Fibroblast of lung (primary cell): ENCODE data around the gene RCAN1. TPM values are rescaled to one million over a fixed set of nuclear protein-coding genes. Genes with fewer than 3 reads are reported as not detected.

Source experiments
- DNase-seq, 2 donors: peaks; one replicate each; pipeline versions ENCODE4 v3.0.0 to v3.0.0-alpha.2; 2010; ENCODE audit warnings: low read depth in 2 of 2
- H2AFZ ChIP-seq: 2 replicates; pipeline ENCODE4 v1.5.1; 2012; ENCODE audit warnings: low read length, control low read depth, inconsistent platforms
- H3K27ac ChIP-seq: 2 replicates; pipeline ENCODE4 v1.5.1; 2011; ENCODE audit warnings: low read length, control low read depth; ENCODE audit not compliant: insufficient read depth
- H3K27me3 ChIP-seq: 2 replicates; pipeline ENCODE4 v1.5.1; 2011; ENCODE audit warnings: mild to moderate bottlenecking, low read length; ENCODE audit not compliant: control insufficient read depth, insufficient read depth
- H3K36me3 ChIP-seq: 2 replicates; pipeline ENCODE4 v1.5.1; 2011; ENCODE audit warnings: low read length; ENCODE audit not compliant: control insufficient read depth, insufficient read depth
- H3K4me1 ChIP-seq: 2 replicates; pipeline ENCODE4 v1.5.1; 2011; ENCODE audit warnings: low read length; ENCODE audit not compliant: control insufficient read depth, insufficient read depth; ENCODE audit errors: extremely low read depth
- H3K4me2 ChIP-seq: 2 replicates; pipeline ENCODE4 v1.5.1; 2011; ENCODE audit warnings: low read length, control low read depth; ENCODE audit not compliant: insufficient read depth; ENCODE audit errors: extremely low read depth
- H3K4me3 ChIP-seq, 4 experiments: fragments of 200-600 bp in 1 of 4; sonication (generic) in 1 of 4; replicated peaks in 1 of 4; 2 replicates each; pipeline ENCODE4 v1.5.1; 2011 to 2016; ENCODE audit warnings: low read length in 4 of 4, low read depth in 3 of 4, mild to moderate bottlenecking in 3 of 4, control low read depth in 2 of 4, inconsistent platforms in 1 of 4, mixed read lengths in 1 of 4; ENCODE audit not compliant: insufficient read depth in 1 of 4; ENCODE audit errors: control extremely low read depth in 1 of 4
- H3K79me2 ChIP-seq: 2 replicates; pipeline ENCODE4 v1.5.1; 2012; ENCODE audit warnings: mild to moderate bottlenecking, low read length, inconsistent platforms; ENCODE audit not compliant: control insufficient read depth, insufficient read depth
- H3K9ac ChIP-seq: 2 replicates; pipeline ENCODE4 v1.5.1; 2011; ENCODE audit warnings: mild to moderate bottlenecking, low read length, control low read depth; ENCODE audit not compliant: insufficient read depth
- H3K9me3 ChIP-seq: 2 replicates; pipeline ENCODE4 v1.5.1; 2012; ENCODE audit warnings: low read depth, low read length; ENCODE audit not compliant: control insufficient read depth, insufficient read depth
- H4K20me1 ChIP-seq: 2 replicates; pipeline ENCODE4 v1.5.1; 2011; ENCODE audit warnings: low read length; ENCODE audit not compliant: control insufficient read depth, insufficient read depth; ENCODE audit errors: extremely low read depth
- CTCF ChIP-seq, 2 donors: IDR thresholded peaks in 1 of 2; conservative IDR thresholded peaks in 1 of 2; 1 replicate in 1 of 2; 2 replicates in 1 of 2; pipeline ENCODE4 v1.5.1; 2011 to 2012; ENCODE audit warnings: low read length in 2 of 2, control low read depth in 1 of 2, inconsistent platforms in 1 of 2, low read depth in 1 of 2, mild to moderate bottlenecking in 1 of 2
- EZH2 ChIP-seq: IDR thresholded peaks from 2 replicates; pipeline ENCODE4 v1.5.1; 2012; ENCODE audit warnings: low read length, control low read depth, mild to moderate bottlenecking; ENCODE audit errors: missing control alignments
- polyA plus RNA-seq, 2 donors: library from polyadenylated mRNA; depleted of rRNA in 1 of 2; stranded (reverse) in 1 of 2; unstranded in 1 of 2; fragments of >200 nt; gene quantifications; 2 replicates each; pipeline ENCODE4 v1.2.1, GENCODE V29; 2011 to 2012; ENCODE audit warnings: missing spikeins in 1 of 2
- total RNA-seq: library from RNA; depleted of rRNA; stranded (reverse); fragments of >200 nt; gene quantifications from 2 replicates; pipeline ENCODE4 v1.2.1, GENCODE V29; 2014

Gene RCAN1
- total and polyA plus RNA-seq, 2 donors (not counting 1 experiment from before 2014, with no cell fraction given) = 94.8 to 259 TPM

GRCh38 chr21:34519694-34520093 is 95.2 kb downstream of the RCAN1 start:
- Histone ChIP-seq H3K4me3 (no peak overlapping the region), H3K9ac (no peak overlapping the region), H3K9me3 (no peaks in the 10 kb centered on the region), H3K4me2 (no peak overlapping the region), H2AFZ (no peak overlapping the region), H3K79me2 (peaks cover 15% of the 10 kb centered on the region), H3K4me1 (peaks cover 2% of the 10 kb centered on the region), H3K27me3 (no peaks in the 10 kb centered on the region), H3K36me3 (peaks cover 21% of the 10 kb centered on the region), H3K27ac (no peak overlapping the region), H4K20me1 (no peaks in the 10 kb centered on the region)
- TF ChIP-seq CTCF (conservative IDR thresholded peaks at IDR 0.05 in 1 of 2, IDR thresholded peaks at IDR 0.05 in 1 of 2; ENCODE audit: low read depth in 1 of 2, low read length in 2 of 2) = no peak
- TF ChIP-seq EZH2 = no peak
- no peak for DNase-seq

GRCh38 chr21:34519016-34519415 is 95.9 kb downstream of the RCAN1 start:
- Histone ChIP-seq H3K36me3 (peaks cover 21% of the 10 kb centered on the region), H3K79me2 (peaks cover 10% of the 10 kb centered on the region), H3K4me1 (peaks cover 2% of the 10 kb centered on the region), H3K27me3 (no peaks in the 10 kb centered on the region), H3K27ac (no peak overlapping the region), H4K20me1 (no peaks in the 10 kb centered on the region), H3K9ac (no peak overlapping the region), H3K4me3 (no peak overlapping the region), H2AFZ (no peak overlapping the region), H3K4me2 (no peak overlapping the region), H3K9me3 (no peaks in the 10 kb centered on the region)
- no peak for DNase-seq
- TF ChIP-seq EZH2 (no peak), CTCF (conservative IDR thresholded peaks at IDR 0.05 in 1 of 2, IDR thresholded peaks at IDR 0.05 in 1 of 2; ENCODE audit: low read depth in 1 of 2, low read length in 2 of 2) (no peak)

- H3K4me3 ChIP-seq = no peak overlapping the region
Measured at GRCh38 chr21:34518301-34518700, 96.6 kb downstream of the RCAN1 start.

More at GRCh38 chr21:34518301-34518700, 96.6 kb downstream of the RCAN1 start:
- H3K36me3 ChIP-seq = peaks cover 21% of the 10 kb centered on the region
- H2AFZ ChIP-seq = no peak overlapping the region
- no peak for TF ChIP-seq EZH2
- TF ChIP-seq CTCF (conservative IDR thresholded peaks at IDR 0.05 in 1 of 2, IDR thresholded peaks at IDR 0.05 in 1 of 2; ENCODE audit: low read depth in 1 of 2, low read length in 2 of 2) = no peak
- no peaks in the 10 kb centered on the region for H3K9me3 ChIP-seq
- no peaks in the 10 kb centered on the region for H3K27me3 ChIP-seq
- H3K27ac ChIP-seq = no peak overlapping the region
- H4K20me1 ChIP-seq = no peaks in the 10 kb centered on the region
- H3K4me2 ChIP-seq = no peak overlapping the region
- peaks cover 5% of the 10 kb centered on the region for H3K79me2 ChIP-seq
- H3K9ac ChIP-seq = no peak overlapping the region
- DNase-seq = no peak
- peaks cover 2% of the 10 kb centered on the region for H3K4me1 ChIP-seq
